GM06990 (cell line): ENCODE data around the gene INTS2.

Source experiments
- DNase-seq: peaks from one replicate; pipeline ENCODE4 v3.0.0-alpha.2; 2011; ENCODE audit not compliant: insufficient read length; ENCODE audit errors: extremely low read depth
- H3K27me3 ChIP-seq: replicated peaks from 2 replicates; pipeline ENCODE4 v1.6.0; 2011; ENCODE audit warnings: low read length; ENCODE audit not compliant: control insufficient read depth, insufficient read depth
- H3K36me3 ChIP-seq: 2 replicates; pipeline ENCODE4 v1.5.1; 2011; ENCODE audit warnings: low read length; ENCODE audit not compliant: control insufficient read depth, insufficient read depth
- H3K4me3 ChIP-seq: replicated peaks from 2 replicates; pipeline ENCODE4 v1.5.1; 2011; ENCODE audit warnings: low read depth, mild to moderate bottlenecking, control low read depth, low read length
- CTCF ChIP-seq: IDR thresholded peaks from 2 replicates; pipeline ENCODE4 v1.5.1; 2011; ENCODE audit warnings: low read length, control low read depth, mild to moderate bottlenecking, inconsistent platforms; ENCODE audit not compliant: insufficient read depth, poor library complexity, severe bottlenecking

INTS2 gene

GRCh38 chr17:61815863-61816503, 111.8 kb downstream of the INTS2 start:
- H3K4me3 ChIP-seq = no peak overlapping the region
- no peak for DNase-seq
- no peaks in the 10 kb centered on the region for H3K27me3 ChIP-seq
- no peaks in the 10 kb centered on the region; the same call in 1 of the 2 replicates for H3K36me3 ChIP-seq
- no peak for TF ChIP-seq CTCF
